Measurements from ENCODE around the gene LBHD1.
"Not testable (repeated sequence)": the region's sequence is repeated elsewhere in the genome, so short reads cannot be mapped to it uniquely, and the experiment has no call there.

LBHD1 gene

DNA sequence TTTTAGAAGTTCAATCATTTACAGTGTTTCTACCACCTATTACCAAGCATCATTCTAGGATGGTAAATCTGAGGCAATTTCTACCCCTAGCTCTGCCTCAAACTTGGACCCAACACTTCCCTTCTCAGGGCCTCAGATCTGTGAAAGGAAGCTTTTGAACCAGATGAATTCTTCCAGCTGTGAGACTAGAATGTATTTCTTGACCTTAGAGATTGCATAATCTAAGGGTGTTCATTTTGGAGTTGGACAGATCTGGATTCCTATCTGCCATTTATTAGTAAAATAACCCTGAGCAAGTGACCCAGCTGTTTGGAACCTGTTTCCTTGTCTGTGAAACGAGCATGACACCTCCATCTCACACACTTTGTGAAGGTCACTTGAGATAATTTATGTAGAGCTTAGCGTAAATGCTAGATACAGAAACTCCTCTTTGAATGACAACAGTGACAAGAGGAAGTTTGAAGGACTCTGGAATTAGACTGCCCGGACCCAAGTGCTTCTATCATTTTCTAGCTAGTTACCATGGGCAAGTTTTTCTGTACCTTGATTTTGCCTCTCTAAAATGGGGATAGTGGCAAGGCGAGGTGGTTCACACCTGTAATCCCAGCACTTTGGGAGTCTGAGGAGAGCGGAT lies 15.2 kb downstream of the LBHD1 start:
- DNase-seq, result no peak

DNA sequence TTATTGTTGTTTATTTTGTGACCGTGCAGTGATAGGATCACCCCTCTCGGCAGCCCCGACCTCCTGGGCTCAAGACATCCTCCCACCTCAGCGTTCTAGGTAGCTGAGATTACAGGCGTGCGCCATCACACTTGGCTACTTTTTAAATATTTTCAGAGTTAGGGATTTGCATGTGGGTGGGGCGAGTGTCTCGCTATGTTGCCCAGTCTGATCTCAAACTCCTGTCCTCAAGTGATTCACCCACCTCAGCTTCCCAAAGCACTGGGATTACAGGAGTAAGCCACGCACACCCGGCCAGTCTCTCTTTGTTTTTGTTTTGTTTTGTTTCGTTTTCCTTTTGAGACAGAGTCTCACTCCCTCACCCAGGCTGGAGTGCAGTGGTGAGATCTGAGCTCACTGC lies 17.8 kb downstream of the LBHD1 start:
- DNase-seq, result no peak

DNA sequence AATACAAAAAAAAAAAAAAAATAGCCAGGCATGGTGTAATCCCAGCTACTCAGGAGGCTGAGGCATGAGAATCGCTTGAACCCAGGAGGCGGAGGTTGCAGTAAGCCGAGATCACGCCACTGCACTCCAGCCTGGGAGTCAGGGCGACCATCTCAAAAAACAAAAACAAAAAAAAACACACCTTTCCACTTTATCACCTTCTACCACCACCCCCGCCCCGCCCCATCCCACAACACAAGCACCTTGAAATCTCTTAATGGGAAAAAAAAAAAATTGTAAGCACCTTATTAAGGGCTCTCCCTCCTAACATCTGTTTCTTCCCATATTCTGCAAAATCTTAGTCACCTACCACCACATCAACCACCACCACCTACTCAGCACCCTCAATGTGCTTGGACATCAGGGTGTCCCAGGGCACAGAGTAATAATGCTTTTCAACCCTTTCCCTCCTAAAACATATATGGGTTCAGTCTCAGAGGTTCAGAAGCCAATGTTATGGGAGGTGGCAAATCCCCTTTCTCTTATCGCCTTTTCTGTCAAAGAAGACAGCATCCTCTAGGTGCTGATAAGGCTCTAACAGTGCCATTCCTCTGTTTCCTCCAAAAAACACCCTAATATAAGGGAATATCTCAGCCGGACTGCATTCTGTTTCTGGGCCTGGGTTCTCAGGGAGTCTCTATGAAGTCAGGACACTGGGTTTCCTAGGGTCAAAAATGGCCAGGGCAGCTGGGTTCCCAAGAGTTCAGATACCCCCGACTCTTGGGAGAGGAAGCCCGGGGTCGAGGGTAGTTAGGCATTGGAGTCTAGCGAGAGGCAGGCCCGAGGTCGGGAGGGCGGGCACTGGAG lies 19.7 kb downstream of the LBHD1 start:
- DNase-seq, result peak; percentile 56

DNA sequence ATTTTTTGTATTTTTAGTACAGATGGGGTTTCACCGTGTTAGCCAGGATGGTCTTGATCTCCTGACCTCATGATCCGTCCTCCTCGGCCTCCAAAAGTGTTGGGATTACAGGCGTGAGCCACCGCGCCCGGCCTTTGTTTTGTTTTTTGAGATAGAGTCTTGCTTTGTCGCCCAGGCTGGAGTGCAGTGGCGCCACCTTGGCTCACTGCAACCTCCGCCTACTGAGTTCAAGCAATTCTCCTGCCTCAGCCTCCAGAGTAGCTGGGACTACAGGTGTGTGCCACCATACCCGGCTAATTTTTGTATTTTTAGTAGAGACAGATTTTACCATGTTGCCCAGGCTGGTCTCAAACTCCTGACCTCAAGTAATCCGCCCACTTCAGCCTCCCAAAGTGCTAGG lies 21.8 kb downstream of the LBHD1 start:
- not testable (repeated sequence) for DNase-seq

DNA sequence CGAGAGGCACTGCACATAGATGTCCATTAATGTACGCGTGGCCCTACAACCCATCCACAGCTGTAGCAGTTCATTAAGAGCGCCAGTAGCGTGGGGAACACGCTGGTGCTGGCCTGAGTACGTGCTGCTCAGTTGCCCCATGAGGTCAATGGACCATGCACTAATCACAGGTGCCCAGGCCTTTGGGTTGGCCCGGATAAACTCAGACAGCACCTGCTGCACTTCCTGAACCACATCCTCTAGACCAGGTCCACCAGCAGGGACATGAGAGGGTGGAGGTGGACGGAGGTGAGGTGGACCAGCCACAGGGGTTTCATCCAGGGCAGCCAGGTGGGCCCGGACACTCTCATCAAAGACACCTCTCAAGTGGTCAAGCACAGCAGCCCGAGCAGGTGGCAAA lies 22.6 kb downstream of the LBHD1 start:
- no peak for DNase-seq

DNA sequence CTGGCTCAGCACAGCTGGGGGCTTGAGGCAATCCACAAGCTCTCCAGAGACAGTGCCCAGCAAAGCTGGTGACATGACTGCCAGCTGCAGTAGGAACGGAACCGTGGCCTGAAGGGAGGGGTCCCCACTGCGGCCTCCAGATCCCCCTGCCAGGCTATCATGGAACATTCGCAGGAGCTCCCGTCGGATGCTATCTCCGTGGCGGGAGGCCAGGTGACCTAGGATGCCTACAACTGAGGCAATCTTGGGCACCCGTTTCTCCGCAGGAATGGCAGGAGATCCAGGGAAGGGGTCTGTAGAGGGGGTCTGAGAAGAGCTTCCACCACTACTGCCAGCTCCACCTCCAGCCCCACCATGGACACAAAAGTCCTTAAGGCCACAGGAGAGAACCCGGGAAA lies 23.1 kb downstream of the LBHD1 start:
- no peak for DNase-seq

DNA sequence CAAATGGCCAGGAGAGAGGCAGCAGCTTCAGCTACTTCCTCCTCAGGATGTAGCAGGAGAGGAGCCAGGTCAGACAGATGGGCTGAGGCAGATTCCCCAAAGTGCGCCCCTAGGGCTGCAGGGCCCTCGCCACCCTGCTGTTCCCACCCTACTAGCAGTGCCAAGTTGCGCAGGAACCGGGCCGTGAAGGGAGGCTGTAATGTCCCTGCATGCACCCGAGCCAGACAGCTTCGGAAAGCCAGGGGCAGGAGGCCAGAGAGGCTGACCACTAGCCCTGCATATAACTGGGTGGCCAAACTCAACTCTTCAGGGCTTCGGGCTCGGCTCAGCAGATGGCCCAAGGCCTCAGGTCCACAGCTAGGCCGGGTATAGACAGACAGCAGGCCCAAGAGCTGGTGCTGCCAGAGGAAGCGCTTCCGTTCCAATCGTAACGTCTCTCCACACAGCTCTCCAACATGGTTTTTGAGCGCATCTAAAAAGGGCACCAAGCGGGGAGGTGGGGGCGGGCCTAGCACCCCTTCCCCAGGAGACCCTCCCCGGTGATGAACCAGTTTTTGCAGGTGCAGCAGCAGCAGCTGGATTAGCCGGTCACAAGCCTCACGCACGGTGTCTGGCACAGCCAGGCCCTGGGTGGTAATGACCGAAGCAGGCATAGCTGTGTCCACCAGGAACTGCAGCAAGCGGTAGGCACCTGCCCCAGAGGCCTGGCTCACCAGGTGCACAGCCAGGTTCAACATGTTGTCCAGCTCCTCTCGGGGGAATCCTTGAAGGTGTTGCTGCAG lies 23.7 kb downstream of the LBHD1 start:
- no peak for DNase-seq

DNA sequence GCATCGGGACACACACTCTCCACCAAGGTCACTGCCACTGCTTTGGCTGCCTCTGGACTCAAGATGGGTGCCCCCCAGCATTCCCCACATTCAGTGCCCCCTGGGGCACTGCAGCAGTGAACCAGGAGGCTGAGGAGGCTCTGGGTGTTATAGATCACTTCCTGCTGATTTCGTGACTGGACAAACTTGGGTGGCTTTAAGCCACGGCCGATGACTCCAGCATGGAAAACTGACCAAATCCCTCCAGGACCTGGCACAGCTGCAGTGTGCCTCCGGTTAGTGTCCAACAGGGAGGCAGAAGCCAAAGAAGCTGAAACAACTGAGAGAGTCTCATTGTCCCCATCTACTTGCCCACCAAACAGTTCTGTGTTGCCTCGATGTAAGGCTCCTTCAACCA lies 24.5 kb downstream of the LBHD1 start:
- DNase-seq, result no peak

DNA sequence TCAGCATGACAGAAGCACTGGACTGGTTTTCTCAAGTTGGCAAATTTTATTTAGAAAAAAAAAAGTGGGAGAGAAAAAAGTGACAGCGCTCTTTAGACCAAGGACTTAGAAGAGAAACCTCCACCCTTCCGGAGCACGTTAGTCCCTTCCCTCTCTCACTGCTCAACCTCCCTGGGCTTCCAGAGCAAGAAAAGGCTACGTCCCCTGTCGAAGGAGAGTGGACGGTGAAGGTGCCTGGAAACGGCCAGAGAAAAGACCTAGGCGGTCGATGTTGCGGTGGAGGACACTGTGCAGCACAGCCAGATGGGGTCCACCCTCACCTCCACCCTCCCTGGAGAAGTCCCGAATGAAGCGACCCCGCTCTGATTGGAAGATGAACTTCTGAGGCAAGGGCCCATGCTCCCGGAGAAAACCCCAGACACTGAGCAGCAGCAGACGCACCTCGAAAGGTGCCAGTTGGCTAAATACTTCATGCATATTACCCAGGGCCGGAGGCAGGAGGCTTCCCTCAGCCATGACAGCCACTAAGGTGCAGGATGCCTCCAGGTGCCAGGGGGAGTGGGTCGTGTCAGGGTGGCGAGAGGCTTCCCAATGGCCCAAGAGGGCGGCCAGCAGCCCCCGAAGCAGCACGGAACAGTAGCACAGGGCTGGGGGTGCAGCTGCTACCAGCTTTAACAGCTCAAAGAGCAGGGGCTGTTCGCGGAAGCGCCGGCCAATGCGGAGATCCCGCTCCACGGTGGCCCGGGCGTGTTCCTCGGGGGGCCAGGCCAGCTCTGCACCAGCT lies 25.1 kb downstream of the LBHD1 start:
- no peak for DNase-seq

DNA sequence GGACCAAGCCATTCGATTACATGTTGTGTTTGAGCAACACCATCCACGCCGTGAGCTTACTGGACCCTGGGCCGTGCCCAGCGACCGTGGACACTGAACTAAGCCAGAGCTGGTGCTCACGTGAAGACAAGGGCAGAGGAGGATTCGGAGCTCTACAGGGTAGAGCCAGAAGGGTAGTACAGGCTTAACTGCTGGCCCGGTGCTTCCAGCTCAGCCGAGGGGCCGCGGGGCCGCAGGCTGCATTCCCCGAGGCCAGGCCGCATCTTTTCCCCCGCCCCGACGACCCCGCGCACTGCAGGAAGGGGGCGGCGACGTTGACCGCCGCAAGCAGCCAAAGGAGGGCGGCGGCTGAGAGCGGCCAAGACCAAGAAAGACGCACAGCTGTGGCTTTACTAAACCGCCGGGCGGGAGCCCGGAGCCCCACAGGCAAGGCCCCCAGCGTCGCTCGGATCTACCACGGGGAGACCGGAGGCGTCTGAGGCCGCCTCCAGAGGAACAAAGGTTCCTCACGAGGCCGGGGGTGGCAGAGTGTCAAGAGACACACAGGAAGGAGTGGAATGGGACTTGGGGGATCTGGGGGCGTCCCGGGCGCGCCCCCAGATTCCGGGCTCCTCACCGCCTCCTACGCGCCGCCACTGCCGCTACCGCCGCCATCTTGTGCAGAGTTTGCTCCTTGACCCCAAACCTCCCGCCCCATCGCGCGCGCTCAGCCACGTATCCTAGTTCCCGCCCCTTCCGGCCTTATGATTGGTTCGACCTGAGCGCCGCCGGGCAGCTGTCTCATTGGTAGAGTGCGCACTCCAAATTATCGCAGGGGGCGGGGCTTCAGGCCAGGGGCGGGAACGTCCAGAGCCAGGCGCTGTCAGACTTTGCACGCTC lies 25.9 kb downstream of the LBHD1 start, which contains the start of gene GANAB:
TSS of gene GANAB (minus strand) at position 668 of the 879 bp plus-strand sequence. CDS start at position 654, 14 bp downstream.
- peak; percentile 98 for DNase-seq

DNA sequence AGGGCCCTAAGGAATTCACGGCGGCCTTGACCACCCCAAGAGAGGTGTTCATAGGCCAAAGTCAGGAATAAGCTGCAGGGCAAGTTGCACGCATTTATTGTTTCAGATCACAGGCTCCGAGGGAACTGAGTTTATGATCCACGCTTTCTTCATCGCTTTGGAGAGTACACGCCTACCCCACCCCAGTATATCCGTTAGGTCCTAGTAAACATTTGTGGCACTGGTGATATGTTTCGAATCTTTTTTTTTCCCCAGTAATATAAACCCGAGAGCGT lies 26.5 kb downstream of the LBHD1 start:
- DNase-seq, result no peak

DNA sequence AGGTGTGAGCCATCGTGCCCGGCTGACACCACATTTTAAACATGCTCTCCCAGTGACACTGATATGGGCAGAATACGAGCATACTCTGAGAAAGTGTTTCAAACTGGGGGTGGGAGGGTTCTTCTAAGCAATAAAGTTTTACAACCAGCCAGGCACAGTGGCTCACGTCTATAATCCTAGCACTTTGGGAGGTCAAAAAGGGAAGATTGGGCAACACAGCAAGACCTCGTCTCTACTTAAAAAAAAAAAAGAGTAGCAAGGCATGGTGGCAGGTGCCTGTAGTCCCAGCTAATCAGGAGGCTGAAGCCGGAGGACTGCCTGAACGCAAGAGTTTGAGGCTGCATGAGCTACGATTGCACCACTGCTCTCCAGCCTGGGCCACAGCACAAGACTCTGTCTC lies 27.8 kb downstream of the LBHD1 start:
- no peak for DNase-seq

DNA sequence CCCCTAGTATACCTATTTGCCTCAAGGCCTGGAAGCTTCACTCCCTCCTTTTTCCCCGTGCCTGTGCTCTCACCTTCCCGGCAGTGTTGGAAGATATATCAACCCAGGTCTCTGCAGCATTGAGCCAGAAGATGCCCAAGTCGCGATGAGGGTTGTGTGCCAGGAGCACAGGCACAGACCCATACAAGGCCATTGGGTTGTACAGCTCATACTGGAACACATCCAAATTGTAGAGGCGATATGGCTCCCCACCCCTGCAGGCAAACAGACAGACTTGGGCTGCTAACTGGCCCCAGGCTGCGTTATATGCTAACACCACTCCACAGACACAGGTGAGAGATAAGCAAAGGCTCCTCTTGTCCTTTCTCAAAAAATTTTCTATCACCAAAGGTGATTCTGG lies 39.6 kb downstream of the LBHD1 start:
- DNase-seq, result no peak

DNA sequence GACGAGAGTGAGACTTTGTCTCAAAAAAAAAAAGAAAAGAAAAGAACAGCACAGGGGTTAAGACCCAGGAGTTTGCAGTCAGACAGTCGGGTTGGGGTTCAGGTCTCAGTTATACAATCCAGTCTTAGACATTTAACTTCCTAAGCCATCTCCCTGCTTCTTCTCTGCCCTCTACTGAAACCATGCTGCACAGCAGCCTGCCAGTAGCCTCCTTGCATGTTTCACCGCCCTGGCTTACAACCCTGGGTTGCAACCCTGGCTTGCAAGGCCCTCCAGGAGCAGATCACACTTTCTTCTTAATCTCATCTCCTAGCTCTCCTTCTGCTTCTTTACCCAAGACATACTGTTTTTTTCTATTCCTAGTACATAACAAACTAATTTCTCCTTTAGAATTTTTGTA lies 44.4 kb downstream of the LBHD1 start:
- no peak for DNase-seq

DNA sequence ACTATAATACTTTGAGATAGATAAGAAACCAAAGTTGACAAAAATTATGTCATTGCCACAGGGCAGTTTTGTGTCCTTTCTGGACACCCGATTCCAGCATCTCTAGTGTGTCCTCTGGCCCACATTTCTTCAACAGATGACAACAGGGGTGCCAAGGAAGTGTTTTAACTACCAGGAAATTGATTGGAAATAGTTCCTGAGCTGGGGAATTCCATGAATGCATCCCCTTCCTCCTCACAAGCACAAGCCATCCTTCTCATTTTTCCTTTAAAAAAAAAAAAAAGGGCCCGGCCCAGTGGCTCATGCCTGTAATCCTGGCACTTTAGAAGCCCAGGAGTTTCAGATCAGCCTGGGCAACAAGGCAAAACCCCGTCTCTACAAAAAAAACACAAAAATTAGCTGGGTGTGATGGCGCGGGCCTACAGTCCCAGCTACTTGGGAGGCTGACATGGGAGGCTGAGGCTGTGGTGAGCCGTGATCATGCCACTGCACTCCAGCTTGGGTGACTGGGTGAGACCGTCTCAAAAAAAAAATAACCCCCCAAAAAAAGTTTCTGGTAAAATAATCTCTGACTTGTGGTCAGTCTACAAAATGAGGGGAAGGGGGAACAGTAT lies 49.5 kb downstream of the LBHD1 start:
- no peak for DNase-seq

DNA sequence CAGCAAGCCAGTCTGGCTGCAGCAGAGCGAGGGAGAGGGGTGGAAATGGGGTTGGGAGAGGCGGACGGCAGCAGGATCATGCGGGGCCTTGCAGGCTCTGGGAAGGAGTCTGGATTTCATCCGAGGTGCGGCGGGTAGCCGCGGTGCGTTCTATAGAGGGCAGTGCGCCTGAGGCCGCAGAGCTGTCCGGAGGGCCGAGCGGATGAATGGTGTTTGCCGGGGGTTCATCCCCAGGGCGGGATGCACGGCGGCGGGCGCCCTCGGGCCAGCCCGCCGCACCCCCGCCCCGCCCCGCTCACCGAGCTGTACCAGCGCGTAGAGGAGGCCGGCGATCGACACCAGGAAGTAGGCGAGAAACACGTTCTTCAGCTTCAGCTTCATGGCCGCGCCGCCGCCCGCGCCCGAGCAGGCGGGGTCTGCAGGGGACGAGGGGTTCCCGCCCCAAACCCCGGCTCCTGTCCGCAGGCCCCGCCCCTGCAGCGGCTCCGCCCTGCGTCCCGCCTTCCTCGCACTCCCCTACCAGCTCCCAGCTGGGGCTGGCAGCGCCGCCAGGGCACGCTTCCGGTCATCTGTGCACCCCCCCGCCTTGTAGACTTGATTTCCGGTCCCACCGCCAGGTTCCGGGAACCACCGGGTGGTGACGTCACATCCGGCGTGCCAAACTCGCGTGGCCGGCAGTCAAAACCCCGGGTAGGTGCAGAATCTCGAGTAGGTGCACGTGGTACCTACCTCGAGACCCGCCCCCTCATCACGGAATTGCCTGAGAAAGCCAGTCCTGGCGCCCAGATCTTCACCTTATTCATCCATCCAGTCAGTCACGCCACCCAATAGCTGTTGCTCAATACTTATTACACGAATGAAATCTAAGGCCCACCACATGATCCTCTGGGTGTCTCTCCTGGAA lies 50.2 kb downstream of the LBHD1 start, which contains the start of gene B3GAT3:
TSS of gene B3GAT3 (minus strand) at position 420 of the 904 bp plus-strand sequence. CDS start at position 381, 39 bp downstream.
- peak; percentile 96 for DNase-seq

DNA sequence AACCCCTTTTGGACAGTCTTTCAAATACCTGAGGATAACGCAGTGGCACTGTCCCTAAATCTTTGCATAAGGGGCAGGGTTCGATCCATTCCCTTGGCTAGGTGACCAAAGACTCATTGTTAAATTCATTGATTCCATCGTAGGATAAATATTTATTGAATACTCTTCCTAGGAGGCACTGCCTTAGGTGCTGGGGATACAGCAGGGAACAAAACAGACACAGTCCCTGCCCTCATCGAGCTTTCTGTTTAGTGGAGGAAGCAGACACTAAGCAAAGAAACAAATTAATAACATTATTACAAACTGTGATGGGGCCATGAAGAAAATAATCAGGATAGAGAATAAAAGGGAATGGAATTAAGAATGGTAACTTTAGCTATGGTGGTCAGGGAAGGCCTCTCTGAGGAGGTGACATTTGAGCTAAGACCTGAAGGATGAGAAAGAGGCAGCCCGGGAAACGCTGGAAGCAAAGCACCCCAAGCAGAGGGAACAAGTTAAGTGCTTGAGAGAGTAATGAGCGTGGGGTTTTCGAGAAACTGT lies 51.0 kb downstream of the LBHD1 start:
- no peak for DNase-seq

DNA sequence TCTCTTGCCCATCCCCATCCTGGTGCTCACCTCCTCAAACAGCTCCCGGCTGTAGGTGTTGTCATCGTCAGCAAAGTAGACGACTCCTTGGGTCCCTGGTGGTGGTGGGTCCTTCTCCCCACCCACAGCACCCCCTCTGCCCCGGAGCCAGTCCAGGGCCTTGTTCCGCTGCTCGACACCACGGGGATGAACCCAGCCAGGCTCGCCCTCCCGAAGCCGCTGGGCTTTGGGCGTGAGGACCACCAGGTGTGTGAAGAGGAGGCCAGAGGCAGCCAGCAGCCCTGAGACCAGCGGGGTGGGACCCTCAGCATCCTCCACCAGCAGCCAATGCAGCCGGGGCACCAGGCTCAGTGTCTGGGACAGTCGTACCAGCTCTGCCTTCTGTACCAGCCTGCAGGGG lies 55.1 kb downstream of the LBHD1 start:
- not testable (repeated sequence) for DNase-seq

DNA sequence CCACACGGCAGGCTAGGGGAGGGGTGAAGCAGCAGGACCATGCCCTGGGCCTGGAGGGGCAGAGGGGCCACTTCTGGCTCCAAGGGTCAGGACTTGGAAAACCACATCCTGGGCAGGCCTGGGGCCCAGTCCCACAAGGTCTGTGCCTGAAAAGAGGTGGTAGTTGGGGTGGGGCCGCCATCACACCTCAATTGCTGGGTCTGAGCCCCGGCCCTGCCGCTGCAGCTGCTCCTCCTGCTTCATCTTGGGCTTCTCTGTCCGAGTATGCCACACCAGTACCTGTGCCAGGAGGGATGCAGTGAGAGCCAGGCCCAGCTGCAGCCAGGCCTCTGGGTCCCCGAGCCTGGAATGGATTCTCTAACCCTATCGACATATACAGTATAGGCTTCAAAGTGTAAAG lies 56.5 kb downstream of the LBHD1 start:
- DNase-seq, result no peak

DNA sequence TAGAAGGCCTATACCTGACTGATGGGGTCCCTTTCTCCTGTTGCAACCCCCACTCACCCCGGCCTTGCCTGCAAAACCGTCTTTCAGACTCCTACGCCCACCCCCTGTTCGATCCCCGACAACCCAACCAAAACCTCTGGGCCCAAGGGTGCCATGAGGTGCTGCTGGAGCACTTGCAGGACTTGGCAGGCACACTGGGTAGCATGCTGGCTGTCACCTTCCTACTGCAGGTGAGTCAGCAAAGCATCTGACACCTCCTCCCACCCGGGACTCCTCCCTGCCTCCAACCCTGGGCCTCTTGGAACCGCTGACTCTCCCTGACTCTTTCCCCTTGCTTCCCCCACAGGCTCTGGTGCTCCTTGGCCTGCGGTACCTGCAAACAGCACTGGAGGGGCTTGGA lies 57.8 kb downstream of the LBHD1 start:
- DNase-seq, result no peak

Data from T-helper 9 cell (primary cell).